OCI-M1 (cell line): Measurements from ENCODE around the gene ARGFX.
"Not testable (repeated sequence)": the region's sequence is repeated elsewhere in the genome, so short reads cannot be mapped to it uniquely, and the experiment has no call there.

Experiments
- DNase-seq: peaks from one replicate; lab custom pipeline; 2025; lab: John Stamatoyannopoulos, UW

Gene ARGFX

DNA sequence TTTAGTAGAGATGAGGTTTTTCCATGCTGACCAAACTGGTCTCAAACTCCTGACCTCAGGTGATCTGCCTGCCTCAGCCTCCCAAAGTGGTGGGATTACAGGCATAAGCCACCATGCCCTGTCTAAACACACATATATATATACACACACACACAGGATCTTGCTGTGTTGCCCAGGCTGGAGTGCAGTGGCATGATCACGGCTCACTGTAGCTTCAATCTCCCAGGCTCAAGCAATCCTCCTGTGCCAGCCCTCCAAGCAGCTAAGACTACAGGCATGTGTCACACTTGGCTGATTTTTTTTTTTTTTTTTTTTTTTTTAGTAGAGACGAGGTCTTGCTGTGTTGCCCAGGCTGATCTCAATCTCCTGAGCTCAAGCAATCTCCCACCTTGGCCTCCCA, 32.2 kb downstream of the ARGFX start:
- not testable (repeated sequence) for DNase-seq

DNA sequence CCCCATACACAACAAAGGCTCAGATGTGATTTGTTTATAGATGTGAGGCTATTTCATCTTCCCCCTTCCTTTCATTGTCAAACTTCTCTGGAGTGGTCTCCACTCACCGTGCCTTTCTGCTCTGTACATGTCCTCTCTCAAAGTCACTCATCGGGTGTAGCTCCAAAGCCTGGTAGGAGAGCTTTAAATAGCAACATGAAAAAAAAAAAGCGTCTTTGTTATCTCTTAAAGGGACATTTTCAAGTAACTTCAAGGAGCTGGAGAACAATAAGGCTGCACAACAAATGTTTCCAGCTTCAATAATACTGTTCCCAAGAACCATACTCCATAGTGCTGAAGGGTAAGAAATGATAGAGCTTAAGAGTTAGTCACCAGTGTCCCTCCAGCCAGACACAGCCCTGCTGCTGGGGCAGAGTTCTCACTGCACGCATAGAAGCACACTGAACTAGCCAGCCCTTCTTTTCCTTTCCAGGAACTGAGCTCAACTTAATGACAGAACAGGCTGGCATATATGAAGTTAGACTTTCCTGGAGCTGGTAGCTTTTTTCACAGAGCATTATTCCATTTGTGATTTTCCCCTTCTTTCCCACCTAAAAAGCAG, 33.6 kb downstream of the ARGFX start:
- peak; percentile 40 for DNase-seq

DNA sequence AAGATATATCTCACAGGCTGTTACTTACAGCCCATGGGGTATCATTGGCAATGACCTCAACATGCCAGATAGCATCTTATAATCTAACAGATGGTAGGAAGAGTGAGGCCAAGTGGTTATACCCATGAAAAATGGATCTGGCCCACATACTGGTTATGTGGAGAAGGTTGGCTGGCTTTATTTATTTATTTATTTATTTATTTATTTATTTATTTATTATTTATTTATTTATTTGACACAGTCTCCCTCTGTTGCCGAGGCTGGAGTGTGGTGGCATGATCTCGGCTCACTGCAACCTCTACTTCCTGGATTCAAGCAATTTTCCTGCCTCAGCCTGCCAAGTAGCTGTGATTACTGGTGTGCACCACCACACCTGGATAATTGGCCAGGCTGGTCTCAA, 37.0 kb downstream of the ARGFX start:
- no peak for DNase-seq

DNA sequence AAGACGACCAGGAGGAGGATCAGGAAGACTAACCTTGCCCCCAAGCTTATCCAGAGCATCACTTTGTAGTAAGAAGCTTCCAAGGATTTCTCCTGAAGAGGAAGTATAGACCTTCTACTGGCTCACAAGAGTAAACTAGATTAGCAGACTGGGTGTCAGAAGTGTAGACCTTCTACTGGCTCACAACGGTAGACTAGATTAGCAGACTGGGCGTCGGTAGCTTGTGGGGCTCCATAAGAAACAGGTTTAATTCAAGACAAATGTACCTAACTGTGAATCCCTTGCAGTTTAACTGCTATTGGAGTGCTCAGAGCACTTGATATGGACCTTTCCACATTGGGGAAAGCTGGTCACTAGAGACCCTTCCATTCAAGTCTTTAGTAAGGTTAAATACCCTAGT, 38.4 kb downstream of the ARGFX start:
- DNase-seq, result peak; percentile 17
